K562 (cell line): ENCODE data around the gene PCSK6. TPM values are rescaled to one million over a fixed set of nuclear protein-coding genes. Genes with fewer than 3 reads are reported as not detected.

Experiments
- DPF2 ChIP-seq: fragments of 450-650 bp; IDR thresholded peaks from 2 replicates; pipeline ENCODE4 v1.6.1; 2016
- FUS ChIP-seq: fragments of 200-400 bp; formaldehyde crosslinking; optimal IDR thresholded peaks from 2 replicates; pipeline ENCODE3; 2017; ENCODE audit warnings: low read depth, low read length
- IRF2 ChIP-seq: sonication (generic); formaldehyde crosslinking; IDR thresholded peaks from 2 replicates; pipeline ENCODE4 v1.8.1; 2022; ENCODE audit warnings: mild to moderate bottlenecking, missing genetic modification reagents
- LEF1 ChIP-seq: fragments of 450-650 bp; IDR thresholded peaks from 2 replicates; pipeline ENCODE4 v1.6.1; 2016; ENCODE audit warnings: mild to moderate bottlenecking
- NCOR1 ChIP-seq: fragments of 450-650 bp; IDR thresholded peaks from 2 replicates; pipeline ENCODE4 v1.6.1; 2016; ENCODE audit warnings: mild to moderate bottlenecking, moderate library complexity
- NEUROD1 ChIP-seq: fragments of 150-350 bp; IDR thresholded peaks from 2 replicates; pipeline ENCODE4 v1.6.1; 2014; ENCODE audit warnings: borderline replicate concordance, low read length, low read depth; ENCODE audit not compliant: partially characterized antibody
- PATZ1 ChIP-seq: fragments of 250-450 bp; sonication (Bioruptor Pico); IDR thresholded peaks from 2 replicates; pipeline ENCODE4 v1.5.0; 2020; ENCODE audit warnings: mild to moderate bottlenecking, borderline replicate concordance
- RBM15 ChIP-seq: fragments of 200-400 bp; formaldehyde crosslinking; IDR thresholded peaks from 2 replicates; pipeline ENCODE4 v1.6.1; 2018; ENCODE audit warnings: mild to moderate bottlenecking, low read length, moderate library complexity; ENCODE audit not compliant: insufficient read depth
- SETDB1 ChIP-seq: IDR thresholded peaks from one replicate; pipeline ENCODE4 v1.6.1; 2012; ENCODE audit warnings: low read length, control low read depth, inconsistent platforms
- TBP ChIP-seq: optimal IDR thresholded peaks from 2 replicates; pipeline ENCODE3; 2011; ENCODE audit warnings: low read depth, low read length, improper control_type of control experiment
- TFAM ChIP-seq: fragments of 250-450 bp; sonication (Bioruptor Pico); conservative IDR thresholded peaks from 2 replicates; pipeline ENCODE4 v1.5.0; 2021; ENCODE audit warnings: mild to moderate bottlenecking, moderate library complexity
- U2AF2 ChIP-seq: fragments of 200-400 bp; formaldehyde crosslinking; optimal IDR thresholded peaks from 2 replicates; pipeline ENCODE3; 2017; ENCODE audit warnings: low read depth, mild to moderate bottlenecking, low read length
- XRCC5 ChIP-seq: fragments of 200-400 bp; formaldehyde crosslinking; IDR thresholded peaks from 2 replicates; pipeline ENCODE4 v1.6.1; 2017; ENCODE audit warnings: low read depth, mild to moderate bottlenecking, low read length
- ZBTB43 ChIP-seq: sonication (generic); formaldehyde crosslinking; IDR thresholded peaks from 2 replicates; pipeline ENCODE4 v1.8.0; 2023; ENCODE audit warnings: mild to moderate bottlenecking, missing genetic modification reagents
- ZFPM2 ChIP-seq: fragments of 250-450 bp; sonication (Bioruptor Pico); IDR thresholded peaks from 2 replicates; pipeline ENCODE4 v1.5.1; 2022; ENCODE audit warnings: mild to moderate bottlenecking
- ZNF174 ChIP-seq: fragments of 250-450 bp; sonication (Bioruptor Pico); IDR thresholded peaks from 2 replicates; pipeline ENCODE4 v1.4.0; 2020; ENCODE audit warnings: mild to moderate bottlenecking
- ZNF551 ChIP-seq: fragments of 250-450 bp; sonication (Bioruptor Pico); IDR thresholded peaks from 2 replicates; pipeline ENCODE4 v1.5.0; 2021; ENCODE audit warnings: mild to moderate bottlenecking, moderate library complexity
- ZNF717 ChIP-seq: fragments of 250-450 bp; sonication (Bioruptor Pico); IDR thresholded peaks from 2 replicates; pipeline ENCODE4 v1.5.0; 2021
- polyA plus RNA-seq, 8 experiments: library from polyadenylated mRNA; depleted of rRNA in 4 of 8; stranded (reverse) in 5 of 8; unstranded in 3 of 8; fragments of >200 nt; fragmentation: Nextera tagmentation in 2 of 8; fragmentation: Illumina TruSeq in 1 of 8; extraction: Ambion mirVana in 2 of 8; extraction: Trizol in 1 of 8; gene quantifications; 2 replicates each; pipeline versions ENCODE4 v1.2.1 to v1.2.3, GENCODE V29; 2011 to 2014; ENCODE audit warnings: inconsistent platforms in 1 of 8, missing spikeins in 1 of 8
- total RNA-seq, 7 experiments: library from RNA; depleted of rRNA in 6 of 7; stranded (reverse); fragments of >200 nt in 6 of 7; fragmentation: Illumina TruSeq in 2 of 7; extraction: Trizol in 2 of 7; gene quantifications; 2 replicates each; pipeline versions ENCODE4 v1.2.1 to v1.2.3, GENCODE V29; 2011 to 2021; ENCODE audit warnings: low replicate concordance in 1 of 7
- TF ChIP-seq, protein P1 (sequence below): fragments of 200-400 bp; formaldehyde crosslinking; IDR thresholded peaks from 2 replicates; pipeline ENCODE4 v1.6.1; 2017; ENCODE audit warnings: mild to moderate bottlenecking, low read depth, low read length, moderate library complexity
- TF ChIP-seq, protein P2 (sequence below), 3 experiments: fragments of 200-800 bp in 1 of 3; fragments of 250-450 bp in 1 of 3; fragments of 450-650 bp in 1 of 3; sonication (Bioruptor Pico) in 1 of 3; sonication (Bioruptor generic) in 1 of 3; formaldehyde crosslinking in 1 of 3; IDR thresholded peaks; 2 replicates each; pipeline versions ENCODE4 v1.6.1 to v1.8.0; 2016 to 2022; ENCODE audit warnings: mild to moderate bottlenecking in 2 of 3, missing genetic modification characterization in 2 of 3, missing compliant biosample characterization in 1 of 3, moderate library complexity in 1 of 3

PCSK6 gene
- total and polyA plus RNA-seq, 9 of the 15 experiments (the other 6 are each of a cell fraction or from before 2014, with no cell fraction given): 2.2 to 32.6 (median 14.5) TPM

DNA sequence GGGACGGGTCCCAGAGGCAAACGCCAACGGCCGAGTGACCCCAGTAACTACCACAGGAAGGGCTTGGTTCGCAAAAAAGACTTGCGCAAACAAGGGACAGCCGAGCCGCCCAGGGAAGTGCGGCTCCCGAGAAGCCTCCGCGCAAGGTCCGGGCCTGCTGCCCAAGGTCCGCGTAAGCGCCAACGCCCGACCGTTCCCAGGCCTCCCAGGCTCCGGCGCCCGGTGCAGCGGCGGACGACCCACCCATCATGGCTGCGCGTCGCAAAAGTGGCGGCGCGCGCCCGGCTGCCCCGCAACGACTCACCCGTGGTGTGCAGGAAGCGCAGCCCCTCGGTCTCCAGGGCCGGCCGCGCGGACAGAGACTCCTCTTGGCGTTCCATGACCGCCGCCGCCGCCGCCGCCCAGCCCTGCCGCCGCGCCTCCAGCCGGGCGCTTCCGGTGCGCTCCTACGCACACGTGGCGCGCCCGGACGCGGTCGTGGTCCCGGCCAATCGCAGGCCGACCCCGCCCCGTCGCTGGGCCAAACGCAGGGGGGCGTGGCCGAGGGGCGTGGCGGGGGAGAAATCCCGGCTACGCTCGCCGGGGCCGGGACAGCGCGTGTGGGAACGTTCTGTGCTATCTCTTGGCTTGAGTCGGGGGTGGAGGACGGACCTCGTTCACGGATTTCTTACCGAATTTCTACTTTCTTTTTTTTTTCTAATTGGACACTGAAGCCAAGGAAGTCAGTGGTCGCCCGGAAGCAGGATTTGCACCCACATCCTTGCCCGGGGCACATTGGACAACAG lies 212.3 kb downstream of the PCSK6 start, which contains the start of gene SELENOS (continued):
- no peak for TF ChIP-seq IRF2 (CRISPR knock-in tag)
- TF ChIP-seq LEF1: no peak
- TF ChIP-seq DPF2: no peak
- TF ChIP-seq, protein P1, sequence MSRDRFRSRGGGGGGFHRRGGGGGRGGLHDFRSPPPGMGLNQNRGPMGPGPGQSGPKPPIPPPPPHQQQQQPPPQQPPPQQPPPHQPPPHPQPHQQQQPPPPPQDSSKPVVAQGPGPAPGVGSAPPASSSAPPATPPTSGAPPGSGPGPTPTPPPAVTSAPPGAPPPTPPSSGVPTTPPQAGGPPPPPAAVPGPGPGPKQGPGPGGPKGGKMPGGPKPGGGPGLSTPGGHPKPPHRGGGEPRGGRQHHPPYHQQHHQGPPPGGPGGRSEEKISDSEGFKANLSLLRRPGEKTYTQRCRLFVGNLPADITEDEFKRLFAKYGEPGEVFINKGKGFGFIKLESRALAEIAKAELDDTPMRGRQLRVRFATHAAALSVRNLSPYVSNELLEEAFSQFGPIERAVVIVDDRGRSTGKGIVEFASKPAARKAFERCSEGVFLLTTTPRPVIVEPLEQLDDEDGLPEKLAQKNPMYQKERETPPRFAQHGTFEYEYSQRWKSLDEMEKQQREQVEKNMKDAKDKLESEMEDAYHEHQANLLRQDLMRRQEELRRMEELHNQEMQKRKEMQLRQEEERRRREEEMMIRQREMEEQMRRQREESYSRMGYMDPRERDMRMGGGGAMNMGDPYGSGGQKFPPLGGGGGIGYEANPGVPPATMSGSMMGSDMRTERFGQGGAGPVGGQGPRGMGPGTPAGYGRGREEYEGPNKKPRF: no peak
- no peak for TF ChIP-seq ZNF174
- no peak for TF ChIP-seq RBM15
- TF ChIP-seq ZNF717 (CRISPR knock-in tag): no peak
- TF ChIP-seq TBP: no peak
- TF ChIP-seq XRCC5: no peak
- no peak for TF ChIP-seq ZNF551 (CRISPR knock-in tag)
- TF ChIP-seq FUS: no peak
- TF ChIP-seq TFAM (CRISPR knock-in tag): no peak
- no peak for TF ChIP-seq NEUROD1
- TF ChIP-seq U2AF2: no peak
- TF ChIP-seq ZBTB43: no peak
- no peak for TF ChIP-seq ZFPM2
- TF ChIP-seq SETDB1: no peak
- no peak for TF ChIP-seq NCOR1
- TF ChIP-seq, protein P2, sequence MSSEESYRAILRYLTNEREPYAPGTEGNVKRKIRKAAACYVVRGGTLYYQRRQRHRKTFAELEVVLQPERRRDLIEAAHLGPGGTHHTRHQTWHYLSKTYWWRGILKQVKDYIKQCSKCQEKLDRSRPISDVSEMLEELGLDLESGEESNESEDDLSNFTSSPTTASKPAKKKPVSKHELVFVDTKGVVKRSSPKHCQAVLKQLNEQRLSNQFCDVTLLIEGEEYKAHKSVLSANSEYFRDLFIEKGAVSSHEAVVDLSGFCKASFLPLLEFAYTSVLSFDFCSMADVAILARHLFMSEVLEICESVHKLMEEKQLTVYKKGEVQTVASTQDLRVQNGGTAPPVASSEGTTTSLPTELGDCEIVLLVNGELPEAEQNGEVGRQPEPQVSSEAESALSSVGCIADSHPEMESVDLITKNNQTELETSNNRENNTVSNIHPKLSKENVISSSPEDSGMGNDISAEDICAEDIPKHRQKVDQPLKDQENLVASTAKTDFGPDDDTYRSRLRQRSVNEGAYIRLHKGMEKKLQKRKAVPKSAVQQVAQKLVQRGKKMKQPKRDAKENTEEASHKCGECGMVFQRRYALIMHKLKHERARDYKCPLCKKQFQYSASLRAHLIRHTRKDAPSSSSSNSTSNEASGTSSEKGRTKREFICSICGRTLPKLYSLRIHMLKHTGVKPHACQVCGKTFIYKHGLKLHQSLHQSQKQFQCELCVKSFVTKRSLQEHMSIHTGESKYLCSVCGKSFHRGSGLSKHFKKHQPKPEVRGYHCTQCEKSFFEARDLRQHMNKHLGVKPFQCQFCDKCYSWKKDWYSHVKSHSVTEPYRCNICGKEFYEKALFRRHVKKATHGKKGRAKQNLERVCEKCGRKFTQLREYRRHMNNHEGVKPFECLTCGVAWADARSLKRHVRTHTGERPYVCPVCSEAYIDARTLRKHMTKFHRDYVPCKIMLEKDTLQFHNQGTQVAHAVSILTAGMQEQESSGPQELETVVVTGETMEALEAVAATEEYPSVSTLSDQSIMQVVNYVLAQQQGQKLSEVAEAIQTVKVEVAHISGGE (CRISPR knock-in tag; IDR thresholded peaks at IDR 0.05): peak in 2 of 3 experiments; percentile 30 to 63; a peak in 1 of 6 replicates
- no peak for TF ChIP-seq PATZ1
